Kidney (tissue), 14 donors: Measurements from ENCODE around the gene MBNL1. TPM values are rescaled to one million over a fixed set of nuclear protein-coding genes. Genes with fewer than 3 reads are reported as not detected.

Experiments used
- DNase-seq, 5 donors: peaks; one replicate each; pipeline ENCODE4 v3.0.0-alpha.2; 2013 to 2020
- FAIRE-seq: peaks from 2 replicates; lab custom pipeline; 2012; peaks lifted over from hg19 to GRCh38; lab: Jason Lieb, UNC
- H3K27ac ChIP-seq, 2 donors: one replicate each; pipeline ENCODE4 v1.7.0; 2013; ENCODE audit warnings: low read depth in 2 of 2, low read length in 2 of 2, inconsistent platforms in 1 of 2
- H3K27me3 ChIP-seq: one replicate; pipeline ENCODE4 v1.7.1; 2013; ENCODE audit warnings: low read length, inconsistent platforms; ENCODE audit not compliant: control insufficient read depth, insufficient read depth
- H3K36me3 ChIP-seq, 3 donors: one replicate each; pipeline versions ENCODE4 v1.7.0 to v1.7.1; 2013; ENCODE audit warnings: low read length in 3 of 3, control low read depth in 1 of 3, inconsistent platforms in 1 of 3; ENCODE audit not compliant: insufficient read depth in 3 of 3, control insufficient read depth in 2 of 3
- H3K4me1 ChIP-seq, 3 donors: one replicate each; pipeline versions ENCODE4 v1.7.0 to v1.7.1; 2013; ENCODE audit warnings: low read length in 3 of 3, inconsistent platforms in 1 of 3, low read depth in 1 of 3; ENCODE audit not compliant: control insufficient read depth in 2 of 3, insufficient read depth in 2 of 3
- H3K4me3 ChIP-seq, 3 donors: one replicate each; pipeline versions ENCODE4 v1.7.0 to v1.8.1; 2013; ENCODE audit warnings: low read length in 3 of 3, control low read depth in 1 of 3, inconsistent platforms in 1 of 3
- H3K9ac ChIP-seq, 3 donors: one replicate each; pipeline versions ENCODE4 v1.7.0 to v1.7.1; 2013; ENCODE audit warnings: low read length in 3 of 3, control low read depth in 1 of 3, inconsistent platforms in 1 of 3
- H3K9me3 ChIP-seq, 3 donors: one replicate each; pipeline versions ENCODE4 v1.7.0 to v1.7.1; 2013; ENCODE audit warnings: low read length in 3 of 3, control low read depth in 1 of 3, inconsistent platforms in 1 of 3; ENCODE audit not compliant: control insufficient read depth in 2 of 3, insufficient read depth in 1 of 3
- CTCF ChIP-seq: IDR thresholded peaks from 3 replicates; pipeline ENCODE4 v1.5.1; 2012; ENCODE audit warnings: mild to moderate bottlenecking, moderate library complexity, borderline replicate concordance; ENCODE audit not compliant: insufficient read depth; ENCODE audit errors: extremely low read depth
- intact Hi-C: fragments of 100-400 bp; cut with DNase I; formaldehyde crosslinking; loops from one replicate; pipeline ENCODE4 v1.11.1; 2022
- polyA plus RNA-seq: library from polyadenylated mRNA; stranded (reverse); fragments of 350-450 nt; fragmentation: Illumina TruSeq; extraction: RNeasy Lipid Tissue Mini Kit (QIAGEN cat#74804); gene quantifications from one replicate; pipeline ENCODE4 v1.2.3, GENCODE V29; 2014; ENCODE audit warnings: low read depth, low replicate concordance; ENCODE audit not compliant: insufficient read depth
- total RNA-seq: library from RNA; stranded (reverse); fragmentation: NEBNext Ultra II Directional; extraction: Animal tissue kit (Norgen Biotek cat#: 25700); gene quantifications from one replicate; pipeline ENCODE4 v1.2.1, GENCODE V29; 2021
- donor health status: control.
- donor health status: control.
- donor health status: control.
- donor health status: control.
- donor health status: control.
- donor health status: DM: yes; HTN: yes; CAD: no.
- donor health status: Normal renal cell carcinoma (clear cell type).

Gene MBNL1
- total and polyA plus RNA-seq, 2 donors from 2014 or later = 22.0 to 167 TPM

DNA sequence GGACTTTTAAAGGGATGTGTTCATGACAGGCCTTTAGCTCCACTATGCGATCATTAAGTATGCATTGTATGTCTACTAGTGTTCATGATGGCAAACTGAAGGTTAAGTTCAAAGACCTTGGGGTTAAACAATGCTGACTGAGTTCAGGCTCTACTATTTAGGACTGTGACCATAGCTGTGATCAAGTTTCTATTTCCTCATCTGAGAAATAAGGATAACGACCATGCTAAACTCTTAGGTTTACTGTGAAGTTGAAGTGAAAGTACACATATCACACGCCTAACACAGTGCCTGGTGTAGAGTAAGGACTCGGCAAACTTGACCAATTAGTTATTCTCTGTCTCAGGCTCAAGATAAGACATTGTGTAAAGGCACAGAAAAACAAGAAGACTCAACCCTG is 243.2 kb downstream of the MBNL1 start:
- Histone ChIP-seq H3K36me3 (no peaks in the 10 kb centered on the region), H3K27ac (no peak overlapping the region), H3K9ac (no peak overlapping the region), H3K4me3 (no peak overlapping the region), H3K4me1 (no peaks in the 10 kb centered on the region), H3K27me3 (no peaks in the 10 kb centered on the region), H3K9me3 (no peaks in the 10 kb centered on the region)
- DNase-seq (no peak), FAIRE-seq (no peak)
- intact Hi-C loops = no loop called here
- TF ChIP-seq CTCF = no peak

GRCh38 chr3:152513301-152513960 is 244.7 kb downstream of the MBNL1 start:
- H3K27ac ChIP-seq = no peak overlapping the region
- TF ChIP-seq CTCF = no peak
- H3K27me3 ChIP-seq = no peaks in the 10 kb centered on the region
- no peak overlapping the region for H3K4me3 ChIP-seq
- no peaks in the 10 kb centered on the region for H3K4me1 ChIP-seq
- FAIRE-seq (no peak), DNase-seq (no peak)
- no peaks in the 10 kb centered on the region for H3K9me3 ChIP-seq
- H3K9ac ChIP-seq = no peak overlapping the region
- H3K36me3 ChIP-seq = no peaks in the 10 kb centered on the region
- intact Hi-C loops = no loop called here
